BE2C (cell line): Measurements from ENCODE around the gene GATAD1.

ENCODE experiments used
- DNase-seq: peaks from one replicate; pipeline ENCODE4 v3.0.0-alpha.2; 2020
- H3K27me3 ChIP-seq: fragments of 250-450 bp; sonication (Bioruptor Pico); 2 replicates; pipeline ENCODE4 v1.5.1; 2020; ENCODE audit warnings: mild to moderate bottlenecking
- H3K36me3 ChIP-seq: fragments of 250-450 bp; sonication (Bioruptor Pico); 2 replicates; pipeline ENCODE4 v1.5.1; 2020; ENCODE audit warnings: mild to moderate bottlenecking
- H3K4me1 ChIP-seq: fragments of 250-450 bp; sonication (Bioruptor Pico); 2 replicates; pipeline ENCODE4 v1.5.1; 2020
- H3K4me3 ChIP-seq: 2 replicates; pipeline ENCODE4 v1.5.1; 2011; ENCODE audit warnings: low read depth, low read length
- H3K9me3 ChIP-seq: fragments of 250-450 bp; sonication (Bioruptor Pico); 2 replicates; pipeline ENCODE4 v1.5.1; 2020
- TF ChIP-seq, protein P1 (sequence below): IDR thresholded peaks from 2 replicates; pipeline ENCODE4 v1.5.1; 2012; ENCODE audit warnings: mild to moderate bottlenecking, low read depth, low read length

The GATAD1 gene

DNA sequence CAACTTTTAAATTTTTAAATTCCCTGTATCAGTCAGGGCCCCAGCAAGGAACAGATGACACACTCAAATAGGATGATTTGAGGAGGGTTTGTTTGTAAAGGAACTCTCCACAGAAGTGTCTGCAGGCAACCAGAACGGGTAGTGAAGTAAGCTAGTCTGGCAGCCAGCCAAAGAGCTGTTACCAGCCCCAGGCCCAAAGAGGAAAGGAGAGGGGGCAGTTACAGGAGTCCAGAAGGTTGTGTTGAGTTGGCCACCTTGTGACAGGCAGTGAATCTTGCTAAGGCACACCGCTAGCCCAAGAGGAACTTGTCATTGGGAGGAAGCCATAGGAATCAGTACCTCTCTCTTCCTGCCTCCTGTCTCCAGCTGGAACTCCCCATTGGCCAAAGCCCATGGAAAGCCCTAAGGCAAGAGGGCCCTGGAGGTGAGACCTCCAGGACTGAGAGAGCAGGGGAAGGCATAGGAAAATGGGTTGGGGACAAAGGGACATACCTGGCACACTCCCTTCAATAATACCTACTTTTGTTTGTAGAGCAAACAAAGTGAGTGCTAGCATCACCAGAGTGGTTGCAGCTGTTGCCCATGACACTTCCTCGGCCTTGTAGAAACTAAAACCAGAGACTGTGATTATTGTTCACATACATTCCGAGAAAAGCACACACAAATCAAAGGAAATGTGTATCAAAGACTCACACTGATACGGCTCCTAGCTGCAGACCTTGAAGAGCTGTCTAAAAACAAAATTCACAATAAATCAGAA lies 25.4 kb upstream of the GATAD1 start:
- peak; percentile 65 for DNase-seq
- Histone ChIP-seq H3K9me3 (no peaks in the 10 kb centered on the region), H3K36me3 (no peaks in the 10 kb centered on the region), H3K4me1 (no peaks in the 10 kb centered on the region), H3K27me3 (no peaks in the 10 kb centered on the region), H3K4me3 (no peak overlapping the region)
- TF ChIP-seq, protein P1, sequence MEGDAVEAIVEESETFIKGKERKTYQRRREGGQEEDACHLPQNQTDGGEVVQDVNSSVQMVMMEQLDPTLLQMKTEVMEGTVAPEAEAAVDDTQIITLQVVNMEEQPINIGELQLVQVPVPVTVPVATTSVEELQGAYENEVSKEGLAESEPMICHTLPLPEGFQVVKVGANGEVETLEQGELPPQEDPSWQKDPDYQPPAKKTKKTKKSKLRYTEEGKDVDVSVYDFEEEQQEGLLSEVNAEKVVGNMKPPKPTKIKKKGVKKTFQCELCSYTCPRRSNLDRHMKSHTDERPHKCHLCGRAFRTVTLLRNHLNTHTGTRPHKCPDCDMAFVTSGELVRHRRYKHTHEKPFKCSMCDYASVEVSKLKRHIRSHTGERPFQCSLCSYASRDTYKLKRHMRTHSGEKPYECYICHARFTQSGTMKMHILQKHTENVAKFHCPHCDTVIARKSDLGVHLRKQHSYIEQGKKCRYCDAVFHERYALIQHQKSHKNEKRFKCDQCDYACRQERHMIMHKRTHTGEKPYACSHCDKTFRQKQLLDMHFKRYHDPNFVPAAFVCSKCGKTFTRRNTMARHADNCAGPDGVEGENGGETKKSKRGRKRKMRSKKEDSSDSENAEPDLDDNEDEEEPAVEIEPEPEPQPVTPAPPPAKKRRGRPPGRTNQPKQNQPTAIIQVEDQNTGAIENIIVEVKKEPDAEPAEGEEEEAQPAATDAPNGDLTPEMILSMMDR, result no peak

DNA sequence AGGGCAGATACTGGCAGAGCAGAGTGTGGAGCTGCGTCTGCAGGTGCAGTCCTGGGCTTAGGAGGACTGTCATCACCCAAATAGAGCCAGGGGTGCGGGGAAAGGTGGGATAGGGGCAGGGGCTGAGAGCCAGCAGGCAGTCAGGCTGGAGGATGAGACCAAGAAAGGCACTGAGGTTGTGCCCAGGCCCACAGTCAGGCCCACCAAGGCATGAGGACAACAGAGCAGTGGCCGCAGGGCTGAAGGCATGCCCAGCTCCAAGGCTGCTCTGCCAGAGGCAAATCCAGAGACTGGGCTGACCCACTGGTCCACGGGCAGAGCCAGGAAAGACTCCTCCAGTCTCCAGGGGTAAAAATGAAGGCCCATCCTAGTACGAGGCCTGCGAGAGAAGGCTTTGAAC lies 24.4 kb upstream of the GATAD1 start:
- no peak for DNase-seq
- Histone ChIP-seq H3K4me3 (no peak overlapping the region), H3K36me3 (no peaks in the 10 kb centered on the region), H3K27me3 (no peaks in the 10 kb centered on the region), H3K9me3 (no peaks in the 10 kb centered on the region), H3K4me1 (no peaks in the 10 kb centered on the region)
- TF ChIP-seq, protein P1, result no peak

DNA sequence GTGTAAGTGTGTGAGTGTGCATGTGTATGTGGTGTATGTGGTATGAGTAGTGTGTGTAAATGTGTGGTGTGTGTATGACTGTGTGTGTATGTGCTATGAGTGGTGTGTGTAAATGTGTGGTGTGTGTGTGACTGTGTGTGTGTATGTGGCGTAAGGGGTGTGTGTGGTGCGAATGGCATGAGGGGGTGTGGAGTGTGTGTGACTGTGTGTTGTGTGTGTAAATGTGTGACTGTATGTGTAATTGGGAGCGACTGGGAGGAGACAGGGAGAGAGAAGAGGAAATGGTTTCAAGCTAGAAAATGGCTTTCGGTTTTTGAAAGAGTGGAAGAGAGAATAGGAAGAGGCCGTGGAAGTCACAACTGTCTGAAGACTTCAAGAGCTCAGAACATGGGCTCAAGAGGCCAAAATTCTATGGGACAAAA lies 23.6 kb upstream of the GATAD1 start:
- Histone ChIP-seq H3K4me3 (peak overlapping the region; percentile 59; the same call in 1 of the 2 replicates), H3K27me3 (no peaks in the 10 kb centered on the region), H3K36me3 (no peaks in the 10 kb centered on the region), H3K4me1 (no peaks in the 10 kb centered on the region), H3K9me3 (no peaks in the 10 kb centered on the region)
- TF ChIP-seq, protein P1, result no peak
- DNase-seq, result no peak

DNA sequence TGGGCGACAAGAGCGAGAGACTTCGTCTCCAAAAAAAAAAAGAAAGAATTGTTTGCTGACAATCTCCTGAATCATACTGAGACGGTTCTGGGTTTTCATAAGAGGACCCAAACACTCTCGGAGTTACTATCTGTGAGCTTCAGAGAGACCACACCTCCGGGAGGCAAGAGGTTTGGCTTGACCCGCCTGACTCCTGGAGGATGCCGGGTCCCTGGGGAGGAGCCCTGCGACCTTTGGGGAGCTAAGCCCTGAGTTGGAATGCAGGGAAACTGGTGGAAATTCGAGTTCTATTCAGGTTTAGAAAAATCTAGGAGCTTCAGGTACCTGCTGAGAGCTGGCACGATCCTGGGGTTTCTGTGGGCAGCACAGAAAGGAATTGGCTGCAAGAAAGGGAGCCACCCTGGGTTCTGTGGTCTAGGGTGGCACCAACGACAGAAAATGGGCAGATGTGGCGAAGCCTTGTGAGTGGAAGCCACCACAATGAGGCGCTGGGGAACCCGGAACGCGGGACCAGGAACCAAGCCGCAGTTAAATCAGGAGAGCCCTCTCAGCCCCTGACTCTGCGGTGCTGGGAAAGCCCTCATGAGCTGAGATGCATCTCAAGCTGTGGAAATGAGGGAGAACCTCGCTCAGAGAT lies 21.9 kb upstream of the GATAD1 start:
- Histone ChIP-seq H3K4me3 (no peak overlapping the region), H3K9me3 (no peaks in the 10 kb centered on the region), H3K27me3 (no peaks in the 10 kb centered on the region), H3K4me1 (no peaks in the 10 kb centered on the region), H3K36me3 (no peaks in the 10 kb centered on the region)
- TF ChIP-seq, protein P1, result no peak
- DNase-seq, result no peak

DNA sequence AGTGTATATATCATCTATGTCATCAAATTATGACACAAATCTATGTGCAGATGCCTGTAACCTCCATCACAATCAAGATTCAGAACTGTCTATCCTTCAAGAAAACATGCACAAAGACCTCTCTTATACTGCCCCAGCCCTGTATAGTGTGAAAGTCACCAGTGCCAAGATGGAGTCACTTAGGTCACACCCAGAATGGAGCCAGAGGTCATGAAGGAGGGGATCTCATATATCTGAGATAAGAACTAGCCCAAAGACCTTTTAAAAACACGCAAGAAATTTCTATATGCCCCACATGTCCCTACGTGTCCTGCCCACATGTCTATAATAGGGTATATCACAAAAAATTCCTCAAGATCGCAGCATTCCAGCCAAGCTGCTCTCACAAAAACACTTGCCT lies 20.1 kb upstream of the GATAD1 start:
- H3K27me3 ChIP-seq, result no peaks in the 10 kb centered on the region
- no peaks in the 10 kb centered on the region for H3K9me3 ChIP-seq
- no peaks in the 10 kb centered on the region for H3K36me3 ChIP-seq
- no peaks in the 10 kb centered on the region for H3K4me1 ChIP-seq
- DNase-seq, result no peak
- TF ChIP-seq, protein P1, result no peak
- no peak overlapping the region for H3K4me3 ChIP-seq

DNA sequence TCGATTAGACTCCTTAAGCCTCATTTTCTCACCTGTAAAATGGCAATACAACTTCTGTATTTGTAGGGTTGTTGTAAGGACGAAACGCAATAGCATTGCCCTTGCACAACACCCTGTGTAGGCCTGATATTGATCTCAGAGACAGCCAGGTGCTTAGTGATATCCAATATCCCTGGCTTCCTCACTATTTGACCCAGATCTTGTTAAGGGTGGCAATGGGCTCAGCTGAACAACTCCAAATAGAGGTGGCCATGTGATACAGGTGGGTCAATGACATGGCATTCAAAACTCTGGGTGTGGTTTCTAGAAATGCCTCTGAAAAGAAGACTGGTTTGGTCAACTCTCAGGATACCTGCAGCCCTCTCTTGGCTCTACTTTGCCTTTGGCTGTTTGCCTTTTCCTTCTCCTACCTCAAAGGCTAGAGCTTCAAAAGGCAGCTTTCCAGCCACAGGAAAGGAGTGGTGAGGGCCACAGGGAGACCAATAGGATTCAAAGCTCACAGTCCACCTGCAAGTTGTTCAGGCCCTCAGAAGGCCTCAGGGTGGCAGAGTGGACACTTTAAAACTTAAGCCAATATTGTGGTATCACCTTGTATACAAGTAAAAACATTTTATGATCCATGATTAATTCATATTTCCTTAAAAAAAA lies 14.9 kb upstream of the GATAD1 start:
- TF ChIP-seq, protein P1, result no peak
- Histone ChIP-seq H3K27me3 (no peaks in the 10 kb centered on the region), H3K4me3 (no peak overlapping the region), H3K9me3 (no peaks in the 10 kb centered on the region), H3K4me1 (no peaks in the 10 kb centered on the region), H3K36me3 (no peaks in the 10 kb centered on the region)
- DNase-seq, result no peak
